Neuron (in vitro differentiated cells): Measurements from ENCODE around the gene HOMER2.

Experiments used
- H2AFZ ChIP-seq: one replicate; pipeline ENCODE4 v1.6.1; 2013; ENCODE audit warnings: low read depth, mild to moderate bottlenecking, inconsistent platforms, low read length, moderate library complexity
- H3K27me3 ChIP-seq: one replicate; pipeline ENCODE4 v1.6.1; 2013; ENCODE audit warnings: low read length; ENCODE audit not compliant: insufficient read depth
- H3K36me3 ChIP-seq: one replicate; pipeline ENCODE4 v1.6.1; 2013; ENCODE audit warnings: low read length; ENCODE audit not compliant: insufficient read depth
- H3K4me1 ChIP-seq: one replicate; pipeline ENCODE4 v1.6.1; 2013; ENCODE audit warnings: low read length; ENCODE audit not compliant: insufficient read depth
- H3K4me3 ChIP-seq: 2 replicates; pipeline ENCODE4 v1.5.1; 2013; ENCODE audit warnings: mild to moderate bottlenecking, low read length, moderate library complexity
- H3K9me3 ChIP-seq: one replicate; pipeline ENCODE4 v1.6.1; 2013; ENCODE audit warnings: low read length

The HOMER2 gene

DNA sequence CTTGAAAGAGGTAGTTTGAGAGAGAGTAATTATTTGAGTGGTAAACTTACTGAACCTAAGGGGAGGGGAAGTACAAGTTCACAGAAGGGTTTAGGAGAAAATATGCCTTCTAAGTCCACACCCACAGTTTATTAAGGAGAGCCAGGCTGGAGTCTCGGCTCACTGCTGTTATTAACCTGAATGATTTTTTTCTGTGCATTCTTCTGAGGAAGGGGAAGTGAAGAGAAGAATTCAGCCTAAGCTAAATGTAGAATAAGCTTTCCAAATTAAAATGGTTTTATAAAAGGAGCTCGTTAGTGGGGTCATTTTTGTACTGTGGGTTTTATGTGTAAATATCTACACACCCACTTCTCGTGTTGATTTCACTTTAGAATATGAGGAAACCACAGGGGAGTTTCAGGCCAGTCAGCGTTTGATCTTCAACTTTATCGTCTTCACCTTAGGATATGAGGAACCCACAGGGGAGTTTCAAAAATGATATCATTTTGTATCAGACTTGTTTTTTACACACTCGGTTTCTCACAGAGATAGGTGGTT lies 141.6 kb downstream of the HOMER2 start:
- peaks cover 19% of the 10 kb centered on the region for H3K36me3 ChIP-seq
- no peaks in the 10 kb centered on the region for H3K9me3 ChIP-seq
- H2AFZ ChIP-seq = peak overlapping the region; percentile 27
- no peaks in the 10 kb centered on the region for H3K27me3 ChIP-seq
- peak overlapping the region; percentile 59 for H3K4me3 ChIP-seq
- peaks cover 12% of the 10 kb centered on the region for H3K4me1 ChIP-seq

DNA sequence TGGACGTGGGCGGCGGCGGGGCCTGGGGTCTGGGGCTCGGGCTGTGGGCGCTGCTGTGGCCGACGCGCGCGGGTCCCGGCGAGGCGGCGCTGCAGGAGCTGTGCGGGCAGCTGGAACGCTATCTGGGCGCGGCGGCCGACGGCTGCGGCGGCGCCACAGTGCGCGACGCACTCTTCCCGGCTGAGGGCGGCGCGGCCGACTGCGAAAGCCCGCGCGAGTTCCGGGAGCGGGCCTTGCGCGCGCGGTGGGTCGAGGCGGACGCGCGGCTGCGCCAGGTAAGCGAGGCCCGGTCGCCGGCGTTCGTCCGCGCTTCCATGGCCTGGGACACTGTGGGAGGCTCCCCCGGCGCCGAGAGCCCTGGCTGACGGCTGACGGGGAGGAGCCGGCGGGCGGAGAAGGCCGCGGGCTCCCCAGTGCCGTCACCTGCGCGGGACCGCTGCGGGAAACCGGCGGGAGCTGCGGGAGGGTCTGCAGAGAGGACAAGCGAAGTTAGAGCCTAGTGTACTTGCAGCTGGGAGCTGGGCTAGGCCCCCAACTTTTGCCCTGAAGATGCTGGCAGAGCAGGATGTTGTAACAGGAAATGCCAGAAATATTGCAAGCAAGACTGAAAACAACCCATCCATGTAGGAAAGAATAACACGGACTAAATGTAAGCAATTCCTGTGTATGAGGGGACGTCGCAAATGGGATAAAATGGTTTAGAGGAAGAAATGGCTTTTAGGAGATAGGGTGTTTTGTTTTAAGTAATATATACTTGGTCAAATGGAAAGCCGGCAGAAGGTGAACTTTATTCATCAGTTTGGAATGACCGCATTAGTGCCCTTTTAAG lies 142.2 kb downstream of the HOMER2 start:
- Histone ChIP-seq H3K4me1 (peaks cover 12% of the 10 kb centered on the region), H3K9me3 (no peaks in the 10 kb centered on the region), H3K27me3 (no peaks in the 10 kb centered on the region), H3K36me3 (peaks cover 13% of the 10 kb centered on the region), H2AFZ (peak overlapping the region; percentile 76), H3K4me3 (peak overlapping the region; percentile 59)

DNA sequence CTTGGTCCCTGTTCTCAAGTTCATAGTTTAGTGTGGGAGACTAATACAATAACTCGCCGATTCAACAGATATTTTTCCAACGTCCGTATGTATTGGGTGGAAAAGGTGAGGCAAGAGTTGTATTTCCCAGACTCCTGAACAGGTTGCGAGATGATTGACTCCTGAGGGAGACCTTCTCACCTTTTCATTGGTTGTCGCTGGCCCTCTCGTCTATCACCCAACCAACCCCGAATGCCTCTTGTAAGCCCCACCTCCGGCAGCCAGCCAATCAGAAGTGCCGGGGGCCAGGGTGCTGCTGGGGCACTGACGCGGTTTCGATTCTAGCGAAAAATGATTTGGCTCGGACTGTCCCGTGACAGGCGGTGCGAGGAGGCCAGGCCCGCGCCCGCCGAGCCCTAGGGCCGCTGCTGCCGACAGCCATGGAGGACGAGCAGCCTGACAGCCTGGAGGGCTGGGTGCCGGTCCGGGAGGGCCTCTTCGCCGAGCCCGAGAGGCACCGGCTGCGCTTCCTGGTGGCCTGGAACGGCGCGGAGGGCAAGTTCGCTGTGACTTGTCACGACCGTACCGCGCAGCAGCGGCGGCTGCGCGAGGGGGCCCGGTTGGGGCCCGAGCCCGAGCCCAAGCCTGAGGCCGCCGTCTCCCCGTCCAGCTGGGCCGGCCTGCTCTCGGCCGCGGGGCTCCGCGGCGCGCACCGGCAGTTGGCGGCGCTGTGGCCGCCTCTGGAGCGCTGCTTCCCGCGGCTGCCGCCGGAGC lies 143.0 kb downstream of the HOMER2 start, which contains the start of gene WHAMM:
WHAMM (plus strand) TSS at position 321 of the 753 bp plus-strand sequence; CDS start at position 420, 99 bp downstream.
- Histone ChIP-seq H3K9me3 (no peaks in the 10 kb centered on the region), H3K36me3 (peaks cover 10% of the 10 kb centered on the region), H3K27me3 (no peaks in the 10 kb centered on the region), H3K4me3 (peak within 1 kb of the TSS; percentile 59), H2AFZ (peak within 1 kb of the TSS; percentile 76), H3K4me1 (peaks cover 12% of the 10 kb centered on the region)

DNA sequence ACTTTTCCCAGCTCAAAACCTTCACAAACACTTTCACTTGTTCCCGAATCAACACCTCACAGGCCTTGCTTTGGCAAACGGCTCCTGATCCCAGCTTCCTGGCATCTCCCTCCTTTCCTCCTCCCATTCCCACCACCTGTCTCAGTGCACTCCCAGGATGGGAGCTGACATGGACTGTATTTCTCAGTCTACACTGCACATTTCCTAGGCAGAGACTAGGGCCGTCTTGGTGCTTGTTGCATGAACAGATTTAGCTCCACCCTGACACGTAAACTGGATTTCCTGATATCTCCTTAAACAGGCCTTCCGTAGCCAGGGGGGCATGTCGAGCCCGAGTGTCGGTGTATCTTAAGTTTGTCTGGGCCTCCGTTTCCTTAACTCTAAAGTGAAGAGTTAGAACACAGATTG lies 143.9 kb downstream of the HOMER2 start:
- Histone ChIP-seq H2AFZ (peak overlapping the region; percentile 76), H3K4me3 (peak overlapping the region; percentile 59), H3K4me1 (peaks cover 12% of the 10 kb centered on the region), H3K36me3 (peaks cover 5% of the 10 kb centered on the region), H3K27me3 (no peaks in the 10 kb centered on the region), H3K9me3 (no peaks in the 10 kb centered on the region)

DNA sequence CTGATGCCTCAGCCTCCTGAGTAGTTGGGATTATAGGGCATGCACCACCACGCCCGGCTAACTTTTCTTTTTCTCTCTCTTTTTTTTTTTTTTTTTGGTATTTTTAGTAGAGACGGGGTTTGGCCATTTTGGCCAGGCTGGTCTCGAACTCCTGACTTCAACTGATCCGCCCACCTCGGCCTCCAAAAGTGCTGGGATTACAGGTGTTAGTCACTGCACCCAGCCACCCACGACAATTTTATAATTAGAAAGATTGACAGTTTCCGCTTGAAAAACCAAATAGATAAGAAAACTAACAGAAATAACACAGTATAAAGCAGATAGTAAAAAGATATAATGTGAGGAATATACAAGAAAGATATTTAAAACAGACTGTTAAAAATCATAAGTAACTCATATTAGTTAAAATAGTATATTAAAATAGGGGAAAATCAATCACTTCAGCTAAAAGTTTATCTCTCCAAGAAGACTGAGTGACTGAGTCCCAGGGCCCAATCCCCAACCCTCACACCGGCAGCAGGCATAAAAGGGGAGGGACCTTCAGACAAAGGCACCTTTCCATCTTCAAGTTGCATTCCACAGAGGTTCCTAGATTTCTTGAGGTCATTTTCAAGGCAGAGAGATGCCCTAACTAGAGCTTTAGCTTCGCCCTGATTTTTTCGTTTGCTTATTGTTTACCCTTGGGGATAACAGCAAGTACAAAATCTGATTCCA lies 144.4 kb downstream of the HOMER2 start:
- Histone ChIP-seq H3K4me1 (peaks cover 12% of the 10 kb centered on the region), H3K36me3 (peaks cover 4% of the 10 kb centered on the region), H3K4me3 (no peak overlapping the region), H2AFZ (peak overlapping the region; percentile 76), H3K27me3 (no peaks in the 10 kb centered on the region), H3K9me3 (no peaks in the 10 kb centered on the region)

DNA sequence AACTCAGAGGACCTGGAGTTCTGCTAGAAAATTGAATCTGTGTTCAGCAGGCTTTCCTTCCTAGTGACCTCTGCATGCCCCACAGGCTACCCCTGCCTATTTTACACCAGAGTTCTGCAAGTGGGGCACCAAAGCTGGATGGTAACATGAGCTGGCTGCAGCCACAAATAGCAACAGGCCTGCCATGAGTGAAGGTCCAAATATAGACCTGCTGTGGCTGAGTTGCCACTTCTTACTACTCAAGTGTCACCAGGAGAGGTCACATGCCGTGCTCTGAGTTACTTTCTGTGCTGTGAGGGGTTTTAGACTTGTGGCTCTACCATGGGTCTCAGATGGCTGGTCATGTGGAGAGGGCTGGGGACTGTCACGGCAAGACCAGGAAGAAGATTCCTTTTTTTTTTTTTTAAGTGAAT lies 146.5 kb downstream of the HOMER2 start, which contains the start of gene FSD2:
FSD2 (minus strand) TSS at position 76 of the 413 bp plus-strand sequence. CDS start 18,679 bp downstream, outside the sequence.
- H3K9me3 ChIP-seq = no peaks in the 10 kb centered on the region
- no peak within 1 kb of the TSS for H2AFZ ChIP-seq
- H3K36me3 ChIP-seq = no peaks in the 10 kb centered on the region
- no peak within 1 kb of the TSS for H3K4me3 ChIP-seq
- H3K27me3 ChIP-seq = no peaks in the 10 kb centered on the region
- H3K4me1 ChIP-seq = peaks cover under 1% of the 10 kb centered on the region

DNA sequence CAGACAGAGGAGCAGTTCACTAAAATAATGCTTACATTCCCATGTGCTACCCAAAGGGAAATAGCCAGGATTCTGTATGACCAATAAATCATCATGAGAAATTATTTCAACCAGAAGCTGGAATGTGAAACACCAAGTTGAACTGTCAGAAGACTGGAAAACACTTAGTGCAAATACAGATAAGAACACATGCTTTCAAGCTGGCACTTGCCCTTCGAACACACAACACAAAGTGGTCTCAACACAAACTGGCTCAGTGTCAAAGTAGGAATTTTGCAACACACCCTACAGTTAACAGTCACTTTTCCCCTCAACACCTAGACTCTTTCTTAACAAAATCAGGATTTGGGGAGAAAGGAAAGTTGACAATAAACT lies 148.0 kb downstream of the HOMER2 start:
- no peak overlapping the region for H2AFZ ChIP-seq
- no peak overlapping the region for H3K4me3 ChIP-seq
- H3K36me3 ChIP-seq = no peaks in the 10 kb centered on the region
- H3K4me1 ChIP-seq = no peaks in the 10 kb centered on the region
- no peaks in the 10 kb centered on the region for H3K27me3 ChIP-seq
- no peaks in the 10 kb centered on the region for H3K9me3 ChIP-seq

DNA sequence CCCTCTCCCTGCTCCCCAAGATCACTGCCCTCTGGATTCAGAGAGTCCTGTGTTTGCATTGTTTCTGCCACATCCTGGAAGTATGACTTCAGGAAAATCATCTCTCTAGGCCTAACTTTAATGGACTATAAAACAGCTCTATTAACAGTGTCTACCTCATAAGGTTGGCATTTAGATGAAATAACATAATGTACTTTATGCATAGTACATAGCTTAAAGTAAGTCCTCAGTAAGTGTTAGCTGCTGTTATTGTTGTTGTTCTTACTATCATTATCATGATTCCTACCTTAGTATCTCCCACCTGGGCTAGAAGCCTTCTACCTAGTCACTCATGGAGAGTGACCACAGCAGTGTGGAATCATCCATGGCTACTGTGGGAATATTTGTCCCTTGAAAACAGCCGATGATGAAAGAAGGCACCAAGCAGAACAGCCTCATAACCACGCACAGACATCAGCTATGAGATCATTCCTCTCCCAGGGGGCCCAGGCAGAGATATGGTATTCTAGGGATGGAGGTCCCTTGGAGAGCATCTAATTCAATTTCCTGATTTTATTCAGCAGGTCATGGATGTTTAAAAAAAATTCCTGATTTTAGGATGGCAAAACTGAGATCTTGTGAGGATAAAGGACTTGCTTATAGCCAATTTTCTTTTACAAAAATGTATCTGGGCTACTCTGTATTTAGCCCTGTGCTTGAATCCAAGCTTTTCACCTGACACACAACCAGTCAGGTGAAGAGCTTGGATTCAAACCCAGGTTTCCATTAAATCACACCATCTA lies 148.5 kb downstream of the HOMER2 start:
- H3K4me3 ChIP-seq = no peak overlapping the region
- no peaks in the 10 kb centered on the region for H3K36me3 ChIP-seq
- no peak overlapping the region for H2AFZ ChIP-seq
- H3K9me3 ChIP-seq = no peaks in the 10 kb centered on the region
- H3K27me3 ChIP-seq = no peaks in the 10 kb centered on the region
- no peaks in the 10 kb centered on the region for H3K4me1 ChIP-seq

DNA sequence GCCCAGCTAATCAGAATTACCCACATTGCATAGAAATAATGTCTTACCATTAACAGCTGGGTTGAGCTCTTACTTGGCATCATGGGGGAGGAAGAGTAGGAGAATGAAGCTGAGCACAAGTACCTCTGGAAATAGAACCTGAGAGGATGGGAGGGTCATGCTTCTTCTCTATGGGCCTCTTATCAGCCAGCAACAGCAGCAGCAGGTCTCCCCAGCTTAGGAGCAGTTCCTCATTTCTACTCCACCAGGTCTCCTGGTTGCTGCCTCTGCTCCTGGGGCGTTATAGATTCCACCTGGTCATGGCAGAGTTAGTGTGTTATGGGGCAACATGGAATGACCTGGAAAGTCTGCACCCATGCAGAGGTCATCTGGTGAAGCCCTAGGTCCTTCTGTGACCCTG lies 150.0 kb downstream of the HOMER2 start:
- Histone ChIP-seq H3K4me3 (no peak overlapping the region), H3K27me3 (no peaks in the 10 kb centered on the region), H3K4me1 (no peaks in the 10 kb centered on the region), H3K9me3 (no peaks in the 10 kb centered on the region), H3K36me3 (no peaks in the 10 kb centered on the region), H2AFZ (no peak overlapping the region)

DNA sequence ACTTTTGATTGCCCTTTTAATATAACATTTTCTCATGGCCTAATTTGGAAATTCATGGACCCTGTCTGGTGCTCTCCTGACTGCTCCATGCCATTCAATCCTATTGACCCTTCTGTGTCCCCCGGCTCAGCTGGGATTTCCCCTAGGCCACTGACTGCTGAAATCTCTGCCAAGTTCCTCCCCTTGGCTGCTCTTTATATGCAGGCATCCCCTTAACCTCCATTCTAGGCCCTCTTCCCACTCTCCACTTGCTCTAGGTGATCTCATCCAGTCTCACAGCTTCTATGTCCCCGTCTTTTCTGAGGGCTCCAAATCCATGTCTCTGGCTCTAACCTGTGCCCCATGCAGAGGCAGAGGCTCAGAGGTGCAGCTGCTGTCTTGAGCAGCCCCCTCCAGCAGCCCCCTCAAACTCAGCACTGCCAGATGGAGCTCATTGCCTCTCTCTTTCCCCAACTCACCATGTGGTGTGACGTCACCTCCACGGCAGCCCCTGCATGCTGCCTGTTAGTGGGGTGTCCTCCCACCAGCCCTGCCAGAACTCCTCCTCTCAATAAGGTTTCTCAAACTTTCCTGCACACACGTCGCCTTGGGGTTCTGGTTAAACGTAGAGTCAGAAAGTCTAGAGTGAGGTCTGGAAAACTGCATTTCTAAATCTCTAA lies 153.2 kb downstream of the HOMER2 start:
- Histone ChIP-seq H3K4me1 (no peaks in the 10 kb centered on the region), H3K9me3 (no peaks in the 10 kb centered on the region), H2AFZ (no peak overlapping the region), H3K27me3 (no peaks in the 10 kb centered on the region), H3K36me3 (no peaks in the 10 kb centered on the region), H3K4me3 (no peak overlapping the region)
